SK-N-DZ (cell line): ENCODE data around the gene TMEM107.

Experiments
- DNase-seq: peaks from one replicate; pipeline ENCODE4 v3.0.0-alpha.2; 2015; ENCODE audit warnings: low spot score

TMEM107 gene

DNA sequence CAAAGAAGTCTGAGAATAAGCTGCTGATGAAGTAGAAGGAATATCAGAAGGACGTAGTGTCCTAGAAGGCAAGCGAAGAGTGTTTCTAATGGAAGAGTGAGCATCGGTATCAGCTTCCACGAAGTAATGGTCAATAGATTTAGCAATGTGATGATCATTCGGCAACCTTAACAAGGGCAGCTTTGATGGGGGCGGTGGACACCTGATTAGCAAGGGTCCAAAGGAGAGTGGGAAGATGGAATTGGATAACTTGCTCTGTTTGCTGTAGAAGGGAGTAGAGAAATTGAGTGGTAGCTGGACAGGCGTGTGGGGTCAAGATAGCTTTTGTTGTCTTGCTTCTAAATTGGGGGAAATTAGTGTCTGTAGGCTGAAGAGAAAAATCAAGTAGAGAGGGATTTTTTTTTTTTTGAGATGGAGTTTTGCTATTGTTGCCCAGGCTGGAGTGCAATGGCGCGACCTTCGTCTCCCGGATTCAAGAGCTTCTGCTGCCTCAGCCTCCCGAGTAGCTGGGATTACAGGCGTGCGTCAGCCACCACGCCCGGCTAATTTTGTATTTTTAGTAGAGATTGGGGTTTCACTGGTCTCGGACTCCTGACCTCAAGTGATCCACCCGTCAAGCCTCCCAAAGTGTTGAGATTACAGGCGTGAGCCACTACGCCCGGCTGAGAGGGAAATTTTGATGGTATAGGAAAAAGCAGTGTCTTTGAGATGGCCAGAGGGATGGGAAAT lies 38.4 kb downstream of the TMEM107 start:
- no peak for DNase-seq

GRCh38 chr17:8133941-8134340 lies 42.2 kb downstream of the TMEM107 start:
- no peak for DNase-seq

DNA sequence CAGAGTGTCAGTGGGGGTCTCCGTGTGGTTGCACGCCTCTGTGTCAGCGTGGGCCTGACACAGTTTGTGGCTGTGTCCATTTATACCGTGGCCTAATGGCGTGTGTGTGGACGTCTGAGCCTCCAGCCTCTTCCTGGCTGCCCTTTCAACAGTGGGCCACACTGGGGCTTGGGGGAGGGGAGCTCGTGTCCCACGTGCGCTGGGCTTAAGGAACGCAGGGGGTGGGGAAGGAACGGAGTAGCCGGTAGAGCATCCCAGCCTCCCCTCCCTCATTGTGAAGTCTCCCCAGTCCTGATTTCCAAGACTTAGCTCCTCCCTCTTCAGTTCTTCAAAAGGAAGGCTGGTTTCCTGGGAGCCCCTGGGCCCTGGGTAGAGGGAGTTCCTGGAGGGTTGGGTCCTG lies 42.8 kb downstream of the TMEM107 start:
- DNase-seq: peak; percentile 64

DNA sequence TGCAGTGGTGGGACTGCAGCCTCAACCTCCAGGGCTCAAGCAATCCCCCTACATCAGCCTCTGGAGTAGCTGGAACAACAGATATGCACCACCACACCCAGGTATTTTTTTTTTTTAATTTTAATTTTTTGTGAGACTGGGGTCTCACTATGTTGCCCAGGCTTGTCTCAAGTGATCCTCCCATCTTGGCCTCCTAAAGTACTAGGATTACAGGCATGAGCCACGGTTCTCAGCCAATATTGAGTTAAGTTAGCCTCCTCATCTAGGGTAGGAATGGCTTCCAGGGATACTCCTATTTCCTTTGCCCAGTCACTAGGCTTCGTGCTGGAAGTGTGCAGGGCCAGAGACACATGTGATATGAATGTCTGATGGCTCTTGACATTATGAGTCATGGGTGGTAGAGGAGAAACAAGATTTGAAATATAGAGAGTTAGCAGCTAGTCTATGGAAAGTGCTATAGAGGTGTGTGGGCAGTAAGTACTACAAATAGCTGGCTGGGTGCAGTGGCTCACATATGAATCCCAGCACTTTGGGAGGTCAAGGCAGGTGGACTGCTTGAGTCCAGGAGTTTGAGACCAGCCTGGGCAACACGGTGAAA lies 44.2 kb downstream of the TMEM107 start:
- DNase-seq: no peak

GRCh38 chr17:8128125-8128784 lies 47.9 kb downstream of the TMEM107 start:
- DNase-seq: no peak

- peak; percentile 65 for DNase-seq
Observed at GRCh38 chr17:8126491-8127066, 49.6 kb downstream of the TMEM107 start.

DNA sequence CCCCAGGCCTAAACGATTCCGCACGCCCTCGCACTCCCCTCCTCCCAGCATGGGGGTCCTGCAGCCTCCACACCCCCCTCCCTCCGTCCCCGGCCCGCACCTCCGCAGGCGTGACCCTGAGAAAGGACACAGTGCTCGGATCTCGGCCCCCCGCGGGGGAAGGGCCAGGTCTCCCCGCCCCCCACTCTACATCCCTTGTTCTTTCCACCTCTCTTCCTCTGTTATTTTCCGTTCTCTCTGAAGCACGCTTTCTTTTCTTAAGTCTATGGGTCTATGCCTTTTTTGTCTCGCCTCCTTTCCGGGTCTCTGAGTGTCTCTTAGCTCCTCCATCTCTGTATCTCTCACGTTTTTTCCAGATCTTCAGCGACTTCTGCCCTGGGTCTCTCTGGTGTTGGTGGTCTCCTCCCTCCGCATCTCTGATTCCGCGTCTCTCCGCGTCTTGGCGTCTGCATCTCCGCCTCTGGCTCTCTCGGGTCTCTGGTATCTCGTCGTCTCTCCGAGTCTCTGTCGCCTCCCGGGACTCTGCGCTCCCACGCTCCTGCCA lies 50.2 kb downstream of the TMEM107 start:
- peak; percentile 63 for DNase-seq

- peak; percentile 87 for DNase-seq
Observed at GRCh38 chr17:8125154-8125946, 50.8 kb downstream of the TMEM107 start.

DNA sequence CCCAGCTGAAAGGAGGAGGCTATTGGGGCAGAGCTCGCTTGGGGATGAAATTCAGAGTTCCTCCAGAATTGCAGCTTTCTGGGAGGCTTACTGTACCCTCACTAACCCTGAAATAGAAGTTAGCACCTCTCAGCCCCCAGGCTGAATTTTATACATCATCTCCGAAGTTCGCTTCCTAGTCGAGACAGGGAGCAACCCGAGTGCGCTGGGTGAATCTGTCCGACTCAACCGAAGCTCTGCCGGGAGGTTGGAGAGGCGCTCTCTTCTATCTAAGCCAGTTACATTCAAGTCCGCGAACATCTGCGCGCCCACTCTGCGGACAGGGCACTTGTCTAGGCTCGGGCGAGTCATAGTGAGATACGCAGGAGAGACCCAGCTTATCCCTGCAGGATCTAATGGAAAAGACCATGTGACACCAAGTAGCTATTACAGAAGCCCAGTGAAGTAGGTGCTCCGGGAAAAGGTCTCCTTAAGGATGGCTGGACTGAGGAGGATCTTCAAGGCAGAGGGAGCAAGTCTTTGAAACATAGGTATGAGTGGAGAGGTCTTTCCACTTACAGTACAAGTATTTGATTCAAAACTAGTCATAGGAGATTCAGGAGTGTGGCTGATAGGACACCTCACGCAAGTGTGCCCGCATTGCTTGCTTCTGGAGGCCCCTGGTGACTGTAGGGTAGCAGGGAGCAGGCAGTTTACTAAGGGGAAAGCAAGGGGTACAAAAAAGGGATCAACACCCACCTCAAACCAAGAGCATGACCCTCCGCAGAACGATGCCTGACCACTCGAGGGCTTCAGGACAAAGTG lies 51.6 kb downstream of the TMEM107 start:
- DNase-seq: peak; percentile 52

DNA sequence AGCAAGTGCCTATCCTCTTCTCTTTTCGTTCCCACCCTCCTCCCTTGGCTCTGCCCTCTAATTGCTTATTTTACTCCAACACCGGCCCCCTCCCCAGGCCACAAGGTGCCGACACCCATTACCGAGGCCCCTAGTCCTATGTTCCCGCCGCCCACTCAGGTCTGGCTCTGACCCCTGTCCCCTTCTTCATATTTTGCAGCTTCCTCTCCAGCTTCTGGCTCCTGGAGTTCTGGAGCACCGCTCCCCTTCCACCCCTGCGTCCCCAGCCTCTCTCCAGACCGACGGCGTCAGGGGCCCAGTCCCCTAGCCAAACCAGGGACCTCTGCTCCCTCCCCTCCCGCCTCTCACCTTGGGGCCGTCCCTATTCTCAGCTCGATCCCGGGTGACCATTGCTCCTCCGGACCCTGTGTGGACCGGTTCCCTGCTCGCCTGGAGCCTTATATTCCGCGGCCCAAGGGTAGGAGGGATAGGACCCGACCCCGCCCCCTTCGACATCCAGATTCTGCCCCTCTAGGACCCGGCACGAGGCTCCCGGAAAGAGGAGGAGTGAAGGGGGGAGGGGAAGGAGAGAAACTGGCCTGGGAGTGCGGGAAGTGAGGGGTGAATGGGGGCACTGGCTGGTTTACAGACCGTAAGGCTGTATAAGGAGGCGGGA lies 52.4 kb downstream of the TMEM107 start, which contains the start of gene HES7:
Gene HES7 (minus strand): TSS at position 412 of the 655 bp plus-strand sequence. CDS start 22 bp downstream, at position 390.
- DNase-seq: peak; percentile 54

DNA sequence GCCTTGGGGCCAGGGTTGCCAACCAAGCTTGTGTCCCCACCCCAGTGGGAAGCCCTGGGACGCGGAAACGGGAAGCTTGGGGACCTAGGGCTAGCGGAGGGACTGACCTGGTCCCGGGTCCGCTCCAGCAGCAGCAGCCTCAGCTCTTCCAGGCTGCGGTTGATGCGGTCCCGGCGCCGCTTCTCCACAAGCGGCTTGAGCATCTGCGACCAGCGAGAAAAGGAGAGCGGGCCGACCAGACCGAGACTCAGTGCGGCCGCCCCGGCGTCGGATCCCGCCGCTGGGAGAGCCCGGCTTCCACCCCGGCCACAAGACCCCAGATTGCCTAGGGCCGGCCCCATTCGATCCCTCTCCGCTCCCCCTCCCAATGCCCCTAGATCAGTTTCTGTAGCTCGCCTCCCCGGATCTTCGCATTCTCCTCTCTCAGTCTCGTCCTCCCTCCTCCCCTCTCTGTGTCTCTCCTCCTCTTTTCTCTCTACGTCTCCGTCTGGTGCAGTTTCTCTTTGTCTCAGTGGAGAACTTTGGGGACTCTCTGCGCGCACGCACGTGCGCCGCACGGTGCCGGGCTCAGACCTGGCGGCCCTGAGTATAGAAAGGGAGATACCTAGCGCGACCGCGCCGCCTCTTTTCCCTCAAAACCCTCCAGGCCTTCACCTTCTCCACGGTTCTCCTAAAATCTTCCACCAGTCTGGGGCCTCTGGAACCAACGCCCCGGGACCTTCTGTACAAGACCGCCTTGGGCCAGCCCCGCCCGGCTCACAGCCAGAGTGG lies 53.1 kb downstream of the TMEM107 start:
- DNase-seq: peak; percentile 38
